Measurements from ENCODE around the gene HNF1A. TPM values are rescaled to one million over a fixed set of nuclear protein-coding genes. Genes with fewer than 3 reads are reported as not detected.

Gene HNF1A
- total and polyA plus RNA-seq, 2 of the 13 experiments (the other 11 are each of a cell fraction or from before 2014, with no cell fraction given), result 13.4 to 34.7 TPM

- CTCF ChIA-PET (ENCODE audit: low intra/inter-chr PET ratio, low total read pairs), result no interaction called here
- no TSS peak for BruUV-seq (replicated peaks)
- in situ Hi-C loops (cut with HindIII; ENCODE audit: extremely low pct_ligation_motif_present, low pct_unique_long_range_greater_than_20kb), result no loop called here
- TF ChIP-seq SMAD3 (CRISPR knock-in tag; IDR thresholded peaks at IDR 0.05), result no peak
- 0 out of 2 replicates have a peak, but pooled peaks have one; percentile 17 for TF ChIP-seq CEBPB (IDR thresholded peaks at IDR 0.05; ENCODE audit: borderline replicate concordance, low read depth, low read length)
- TF ChIP-seq HNF4A (CRISPR knock-in tag; IDR thresholded peaks at IDR 0.05), result 0 out of 2 replicates have a peak, but pooled peaks have one; percentile 7
- peak; percentile 52 for TF ChIP-seq CEBPG (CRISPR knock-in tag; IDR thresholded peaks at IDR 0.05)
- H2AFZ ChIP-seq (ENCODE audit: low read length), result no peak overlapping the region
- no peaks in the 10 kb centered on the region for H3K36me3 ChIP-seq (replicated peaks in 1 of 2; ENCODE audit: control insufficient read depth in 1 of 2, insufficient read depth in 2 of 2, low read length in 2 of 2)
- H3K4me3 ChIP-seq (replicated peaks in 1 of 3; ENCODE audit: insufficient read depth in 1 of 3, low read depth in 2 of 3, low read length in 3 of 3), result no peak overlapping the region
- 0 out of 2 replicates have a peak overlapping the region, but pooled peaks have one; percentile 27 for H3K4me2 ChIP-seq (ENCODE audit: low read depth, low read length)
- POLR2A ChIA-PET, result interaction anchor here (0.8 to 2.2 kb wide), 5 partner anchors 19 to 43 kb away, joined by 3 to 8 read pairs (median 4); partner anchors contain the start of gene HNF1A
- 0 out of 2 replicates have a peak, but pooled peaks cover 3% of the 10 kb centered on the region for H4K20me1 ChIP-seq (ENCODE audit: insufficient read depth, low read length)
- peaks cover 55% of the 10 kb centered on the region for H3K4me1 ChIP-seq (ENCODE audit: insufficient read depth, low read length)
- no peak for ATAC-seq
- no peaks in the 10 kb centered on the region for H3K79me2 ChIP-seq (ENCODE audit: insufficient read depth, low read length)
- H3K9ac ChIP-seq (ENCODE audit: insufficient read depth, low read depth, low read length), result no peak overlapping the region
- no peaks in the 10 kb centered on the region; a peak in 1 of 5 replicates for H3K27me3 ChIP-seq (ENCODE audit: control insufficient read depth in 1 of 2, insufficient read depth in 2 of 2, low read length in 2 of 2)
- no peak for FAIRE-seq
- intact Hi-C loops (cut with micrococcal nuclease; ENCODE audit: unreplicated experiment), result loop anchor here (5.0 kb wide), 1 partner anchor 33 kb away; no protein-coding TSS in a partner anchor
- no peaks in the 10 kb centered on the region for H3K9me3 ChIP-seq (ENCODE audit: low read length)
- H3K27ac ChIP-seq (ENCODE audit: extremely low read length, insufficient read depth, low read length), result no peak overlapping the region
- DNase-seq (ENCODE audit: low spot score), result no peak
- WGBS (ENCODE audit: low lambda C conversion rate), result 3% methylated on average over 5 of the region's 5 CpGs
These were observed 38.3 kb upstream of the HNF1A start for GRCh38 chr12:120940006-120940405.

- peak; percentile 56 for FAIRE-seq
- no peaks in the 10 kb centered on the region; a peak in 1 of 5 replicates for H3K27me3 ChIP-seq (ENCODE audit: control insufficient read depth in 1 of 2, insufficient read depth in 2 of 2, low read length in 2 of 2)
- BruUV-seq (replicated peaks), result no TSS peak
- H2AFZ ChIP-seq (ENCODE audit: low read length), result no peak overlapping the region
- H4K20me1 ChIP-seq (ENCODE audit: insufficient read depth, low read length), result 0 out of 2 replicates have a peak, but pooled peaks cover 3% of the 10 kb centered on the region
- H3K4me3 ChIP-seq (replicated peaks in 1 of 3; ENCODE audit: insufficient read depth in 1 of 3, low read depth in 2 of 3, low read length in 3 of 3), result no peak overlapping the region; a peak in 1 of 6 replicates
- 3% methylated on average over 5 of the region's 5 CpGs for WGBS (ENCODE audit: low lambda C conversion rate)
- no peaks in the 10 kb centered on the region for H3K79me2 ChIP-seq (ENCODE audit: insufficient read depth, low read length)
- H3K4me1 ChIP-seq (ENCODE audit: insufficient read depth, low read length), result peaks cover 58% of the 10 kb centered on the region
- ATAC-seq, result no peak
- no peaks in the 10 kb centered on the region for H3K36me3 ChIP-seq (replicated peaks in 1 of 2; ENCODE audit: control insufficient read depth in 1 of 2, insufficient read depth in 2 of 2, low read length in 2 of 2)
- H3K27ac ChIP-seq (ENCODE audit: extremely low read length, insufficient read depth, low read length), result no peak overlapping the region
- intact Hi-C loops (cut with micrococcal nuclease; ENCODE audit: unreplicated experiment) (loop anchor here (5.0 kb wide), 1 partner anchor 33 kb away; no protein-coding TSS in a partner anchor), in situ Hi-C loops (cut with HindIII; ENCODE audit: extremely low pct_ligation_motif_present, low pct_unique_long_range_greater_than_20kb) (no loop called here)
- no peak for DNase-seq (ENCODE audit: low spot score)
- H3K4me2 ChIP-seq (ENCODE audit: low read depth, low read length), result peak overlapping the region; percentile 49
- H3K9me3 ChIP-seq (ENCODE audit: low read length), result no peaks in the 10 kb centered on the region
- H3K9ac ChIP-seq (ENCODE audit: insufficient read depth, low read depth, low read length), result no peak overlapping the region
- ChIA-PET CTCF (ENCODE audit: low intra/inter-chr PET ratio, low total read pairs) (no interaction called here), POLR2A (interaction anchor here (0.8 to 1.5 kb wide), 3 partner anchors 34 to 42 kb away, joined by 3 to 5 read pairs (median 4); partner anchors contain the start of gene HNF1A)
- TF ChIP-seq, protein P1, sequence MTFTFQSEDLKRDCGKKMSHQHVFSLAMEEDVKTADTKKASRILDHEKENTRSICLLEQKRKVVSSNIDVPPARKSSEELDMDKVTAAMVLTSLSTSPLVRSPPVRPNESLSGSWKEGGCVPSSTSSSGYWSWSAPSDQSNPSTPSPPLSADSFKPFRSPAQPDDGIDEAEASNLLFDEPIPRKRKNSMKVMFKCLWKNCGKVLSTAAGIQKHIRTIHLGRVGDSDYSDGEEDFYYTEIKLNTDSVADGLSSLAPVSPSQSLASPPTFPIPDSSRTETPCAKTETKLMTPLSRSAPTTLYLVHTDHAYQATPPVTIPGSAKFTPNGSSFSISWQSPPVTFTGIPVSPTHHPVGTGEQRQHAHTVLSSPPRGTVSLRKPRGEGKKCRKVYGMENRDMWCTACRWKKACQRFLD (CRISPR knock-in tag; IDR thresholded peaks at IDR 0.05; ENCODE audit: borderline replicate concordance), result no peak
- TF ChIP-seq, protein P2, sequence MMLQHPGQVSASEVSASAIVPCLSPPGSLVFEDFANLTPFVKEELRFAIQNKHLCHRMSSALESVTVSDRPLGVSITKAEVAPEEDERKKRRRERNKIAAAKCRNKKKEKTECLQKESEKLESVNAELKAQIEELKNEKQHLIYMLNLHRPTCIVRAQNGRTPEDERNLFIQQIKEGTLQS (CRISPR knock-in tag; IDR thresholded peaks at IDR 0.05), result peak; percentile 56
- TF ChIP-seq KMT2B (CRISPR knock-in tag; IDR thresholded peaks at IDR 0.05) (no peak), SMARCC2 (IDR thresholded peaks at IDR 0.05) (no peak), NCOA2 (CRISPR knock-in tag; IDR thresholded peaks at IDR 0.05) (peak; percentile 19; the same call in 1 of the 2 replicates), ZNF567 (CRISPR knock-in tag; IDR thresholded peaks at IDR 0.05; ENCODE audit: borderline replicate concordance) (no peak), ZNF224 (CRISPR knock-in tag; IDR thresholded peaks at IDR 0.05) (no peak), ZNF766 (CRISPR knock-in tag; IDR thresholded peaks at IDR 0.05; ENCODE audit: borderline replicate concordance) (no peak), ZNF773 (CRISPR knock-in tag; IDR thresholded peaks at IDR 0.05; ENCODE audit: borderline replicate concordance) (no peak), CEBPG (CRISPR knock-in tag; IDR thresholded peaks at IDR 0.05) (peak; percentile 89), KLF16 (CRISPR knock-in tag; IDR thresholded peaks at IDR 0.05) (no peak), SIN3A (IDR thresholded peaks at IDR 0.05; ENCODE audit: borderline replicate concordance, low read depth, low read length) (no peak), KMT2A (CRISPR knock-in tag; IDR thresholded peaks at IDR 0.05) (no peak), RNF2 (conservative IDR thresholded peaks at IDR 0.05; ENCODE audit: low read depth) (no peak)
- TF ChIP-seq, protein P3, sequence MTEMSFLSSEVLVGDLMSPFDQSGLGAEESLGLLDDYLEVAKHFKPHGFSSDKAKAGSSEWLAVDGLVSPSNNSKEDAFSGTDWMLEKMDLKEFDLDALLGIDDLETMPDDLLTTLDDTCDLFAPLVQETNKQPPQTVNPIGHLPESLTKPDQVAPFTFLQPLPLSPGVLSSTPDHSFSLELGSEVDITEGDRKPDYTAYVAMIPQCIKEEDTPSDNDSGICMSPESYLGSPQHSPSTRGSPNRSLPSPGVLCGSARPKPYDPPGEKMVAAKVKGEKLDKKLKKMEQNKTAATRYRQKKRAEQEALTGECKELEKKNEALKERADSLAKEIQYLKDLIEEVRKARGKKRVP (CRISPR knock-in tag; IDR thresholded peaks at IDR 0.05), result peak in 1 of 2 experiments; percentile 42; a peak in 1 of 4 replicates
These were observed 37.5 kb upstream of the HNF1A start for GRCh38 chr12:120940799-120941198.

Measured in HepG2 (cell line).